HepG2 (cell line): Measurements from ENCODE around the gene HACL1. TPM values are rescaled to one million over a fixed set of nuclear protein-coding genes. Genes with fewer than 3 reads are reported as not detected.

ENCODE experiments used
- AHR ChIP-seq: IDR thresholded peaks from 2 replicates; pipeline ENCODE4 v1.6.1; 2018; ENCODE audit warnings: missing genetic modification reagents, missing compliant biosample characterization
- CBX5 ChIP-seq: sonication (generic); formaldehyde crosslinking; IDR thresholded peaks from 2 replicates; pipeline ENCODE4 v1.4.0; 2020; ENCODE audit warnings: missing genetic modification reagents, borderline replicate concordance
- CSRNP1 ChIP-seq: sonication (generic); formaldehyde crosslinking; IDR thresholded peaks from 2 replicates; pipeline ENCODE4 v1.8.1; 2023; ENCODE audit warnings: mild to moderate bottlenecking, missing genetic modification reagents
- IRX3 ChIP-seq: sonication (generic); formaldehyde crosslinking; IDR thresholded peaks from 2 replicates; pipeline ENCODE4 v1.8.1; 2023; ENCODE audit warnings: mild to moderate bottlenecking, low read depth, missing genetic modification reagents, borderline replicate concordance
- JARID2 ChIP-seq: sonication (generic); formaldehyde crosslinking; IDR thresholded peaks from 2 replicates; pipeline ENCODE4 v1.8.1; 2023; ENCODE audit warnings: missing genetic modification reagents, inconsistent platforms; ENCODE audit not compliant: insufficient replicate concordance
- KDM5B ChIP-seq: sonication (generic); formaldehyde crosslinking; IDR thresholded peaks from 2 replicates; pipeline ENCODE4 v1.4.0; 2020; ENCODE audit warnings: missing genetic modification reagents, mild to moderate bottlenecking, borderline replicate concordance
- MIXL1 ChIP-seq: IDR thresholded peaks from 2 replicates; pipeline ENCODE4 v1.6.1; 2016
- NCOA2 ChIP-seq: sonication (generic); formaldehyde crosslinking; IDR thresholded peaks from 2 replicates; pipeline ENCODE4 v1.8.0; 2022; ENCODE audit warnings: inconsistent platforms
- NFKBIZ ChIP-seq: IDR thresholded peaks from 2 replicates; pipeline ENCODE4 v1.6.1; 2018; ENCODE audit warnings: missing genetic modification reagents, missing compliant biosample characterization
- NR0B2 ChIP-seq: sonication (generic); formaldehyde crosslinking; IDR thresholded peaks from 2 replicates; pipeline ENCODE4 v1.4.0; 2020; ENCODE audit warnings: mild to moderate bottlenecking, missing genetic modification reagents
- PPARG ChIP-seq: conservative IDR thresholded peaks from 2 replicates; pipeline ENCODE4 v1.6.1; 2016; ENCODE audit warnings: missing biosample characterization, missing genetic modification reagents
- PRPF4 ChIP-seq: fragments of 200-400 bp; formaldehyde crosslinking; IDR thresholded peaks from 2 replicates; pipeline ENCODE4 v1.6.1; 2016; ENCODE audit warnings: low read length, low read depth; ENCODE audit not compliant: poor library complexity, severe bottlenecking
- SMYD3 ChIP-seq: sonication (generic); formaldehyde crosslinking; IDR thresholded peaks from 2 replicates; pipeline ENCODE4 v1.8.1; 2023; ENCODE audit warnings: mild to moderate bottlenecking, missing genetic modification reagents
- STAT5B ChIP-seq: sonication (generic); formaldehyde crosslinking; IDR thresholded peaks from 2 replicates; pipeline ENCODE4 v1.4.0; 2020; ENCODE audit warnings: missing genetic modification reagents
- ZBTB46 ChIP-seq: sonication (generic); formaldehyde crosslinking; IDR thresholded peaks from 2 replicates; pipeline ENCODE4 v1.4.0; 2020; ENCODE audit warnings: mild to moderate bottlenecking, missing genetic modification reagents, borderline replicate concordance
- ZKSCAN5 ChIP-seq: sonication (generic); formaldehyde crosslinking; IDR thresholded peaks from 2 replicates; pipeline ENCODE4 v1.5.1; 2020; ENCODE audit warnings: mild to moderate bottlenecking, missing genetic modification reagents
- ZNF207 ChIP-seq: fragments of 450-650 bp; IDR thresholded peaks from 2 replicates; pipeline ENCODE4 v1.6.1; 2016; ENCODE audit warnings: antibody characterized with exemption, borderline replicate concordance
- ZNF260 ChIP-seq: sonication (generic); formaldehyde crosslinking; IDR thresholded peaks from 2 replicates; pipeline ENCODE4 v1.4.0; 2020; ENCODE audit warnings: missing genetic modification reagents, low read depth, mild to moderate bottlenecking, borderline replicate concordance
- ZNF691 ChIP-seq: sonication (generic); formaldehyde crosslinking; IDR thresholded peaks from 2 replicates; pipeline ENCODE4 v1.4.0; 2020; ENCODE audit warnings: missing genetic modification reagents, low read depth, mild to moderate bottlenecking, borderline replicate concordance
- ZNF713 ChIP-seq: sonication (generic); formaldehyde crosslinking; IDR thresholded peaks from 2 replicates; pipeline ENCODE4 v1.4.0; 2020; ENCODE audit warnings: mild to moderate bottlenecking, missing genetic modification reagents
- ZNF800 ChIP-seq: sonication (generic); formaldehyde crosslinking; IDR thresholded peaks from 2 replicates; pipeline ENCODE4 v1.4.0; 2020; ENCODE audit warnings: missing genetic modification reagents
- ZNF839 ChIP-seq: sonication (generic); formaldehyde crosslinking; IDR thresholded peaks from 2 replicates; pipeline ENCODE4 v1.4.0; 2020; ENCODE audit warnings: missing genetic modification reagents, mild to moderate bottlenecking, borderline replicate concordance
- ZSCAN22 ChIP-seq: sonication (generic); formaldehyde crosslinking; IDR thresholded peaks from 2 replicates; pipeline ENCODE4 v1.4.0; 2020; ENCODE audit warnings: mild to moderate bottlenecking, missing genetic modification reagents
- polyA plus RNA-seq, 8 experiments: library from polyadenylated mRNA; depleted of rRNA in 3 of 8; stranded (reverse) in 7 of 8; unstranded in 1 of 8; fragments of >200 nt; fragmentation: Illumina TruSeq in 4 of 8; extraction: Trizol in 4 of 8; gene quantifications; 2 replicates each; pipeline versions ENCODE4 v1.2.1 to v1.2.3, GENCODE V29; 2011 to 2016; ENCODE audit warnings: low read depth in 4 of 8, missing spikeins in 1 of 8, mixed read lengths in 1 of 8; ENCODE audit not compliant: insufficient read depth in 1 of 8
- total RNA-seq, 5 experiments: library from RNA; depleted of rRNA; stranded (reverse); fragments of >200 nt; fragmentation: Illumina TruSeq; extraction: Trizol; gene quantifications; 2 replicates each; pipeline ENCODE4 v1.2.3, GENCODE V29; 2016; ENCODE audit warnings: low read depth in 1 of 5

HACL1 gene
- total and polyA plus RNA-seq, 2 of the 13 experiments (the other 11 are each of a cell fraction or from before 2014, with no cell fraction given): 22.1 to 25.7 TPM

- TF ChIP-seq ZSCAN22 (CRISPR knock-in tag): no peak
- peak; percentile 57; the same call in 1 of the 2 replicates for TF ChIP-seq NR0B2 (CRISPR knock-in tag)
- peak; percentile 8; the same call in 1 of the 2 replicates for TF ChIP-seq PPARG (CRISPR knock-in tag)
- peak; percentile 44 for TF ChIP-seq JARID2
- no peak for TF ChIP-seq ZNF260 (CRISPR knock-in tag)
- no peak; the same call in 1 of the 2 replicates for TF ChIP-seq NFKBIZ
- no peak for TF ChIP-seq ZNF713 (CRISPR knock-in tag)
- TF ChIP-seq STAT5B (CRISPR knock-in tag): no peak
- peak; percentile 56; the same call in 1 of the 2 replicates for TF ChIP-seq SMYD3 (CRISPR knock-in tag)
- TF ChIP-seq NCOA2 (CRISPR knock-in tag): peak; percentile 62
- peak; percentile 86; the same call in 1 of the 2 replicates for TF ChIP-seq IRX3 (CRISPR knock-in tag)
- TF ChIP-seq KDM5B: peak; percentile 69; the same call in 1 of the 2 replicates
- TF ChIP-seq ZKSCAN5 (CRISPR knock-in tag): peak; percentile 47; the same call in 1 of the 2 replicates
- peak; percentile 90 for TF ChIP-seq CSRNP1 (CRISPR knock-in tag)
- TF ChIP-seq ZNF800 (CRISPR knock-in tag): no peak
- no peak for TF ChIP-seq ZNF207
- TF ChIP-seq ZBTB46 (CRISPR knock-in tag): no peak
- peak; percentile 16; the same call in 1 of the 2 replicates for TF ChIP-seq ZNF691 (CRISPR knock-in tag)
- TF ChIP-seq PRPF4: no peak
- TF ChIP-seq CBX5 (CRISPR knock-in tag): peak; percentile 31; the same call in 1 of the 2 replicates
- 0 out of 2 replicates have a peak, but pooled peaks have one; percentile 10 for TF ChIP-seq MIXL1 (CRISPR knock-in tag)
- TF ChIP-seq AHR (CRISPR knock-in tag): 0 out of 2 replicates have a peak, but pooled peaks have one; percentile 19
- TF ChIP-seq ZNF839 (CRISPR knock-in tag): no peak
Observed at GRCh38 chr3:15601399-15602145, at the start of gene HACL1, which contains the start of gene BTD (continued).
